Esophagus muscularis mucosa (tissue), 4 donors: ENCODE measurements around the gene WFDC5.

Source experiments
- EP300 ChIP-seq: sonication (generic); formaldehyde crosslinking; IDR thresholded peaks from one replicate; pipeline ENCODE4 v1.6.1; 2017; ENCODE audit warnings: antibody characterized with exemption
- POLR2A ChIP-seq: fragments of 450-650 bp; IDR thresholded peaks from one replicate; pipeline ENCODE4 v1.6.1; 2017; ENCODE audit warnings: antibody characterized with exemption, moderate library complexity, mild to moderate bottlenecking, low read depth
- POLR2AphosphoS5 ChIP-seq, 2 donors: sonication (generic); formaldehyde crosslinking; IDR thresholded peaks; one replicate each; pipeline ENCODE4 v1.6.1; 2017; ENCODE audit warnings: antibody characterized with exemption in 2 of 2
- TF ChIP-seq, protein P1 (sequence below), 3 experiments: fragments of 200-600 bp in 2 of 3; fragments of 450-650 bp in 1 of 3; sonication (generic) in 2 of 3; IDR thresholded peaks; one replicate each; pipeline ENCODE4 v1.5.1; 2017 to 2019; ENCODE audit warnings: antibody characterized with exemption in 3 of 3, mild to moderate bottlenecking in 2 of 3, moderate library complexity in 1 of 3

GRCh38 chr20:45060294-45060693 is 54.7 kb downstream of the WFDC5 start:
- TF ChIP-seq, protein P1, sequence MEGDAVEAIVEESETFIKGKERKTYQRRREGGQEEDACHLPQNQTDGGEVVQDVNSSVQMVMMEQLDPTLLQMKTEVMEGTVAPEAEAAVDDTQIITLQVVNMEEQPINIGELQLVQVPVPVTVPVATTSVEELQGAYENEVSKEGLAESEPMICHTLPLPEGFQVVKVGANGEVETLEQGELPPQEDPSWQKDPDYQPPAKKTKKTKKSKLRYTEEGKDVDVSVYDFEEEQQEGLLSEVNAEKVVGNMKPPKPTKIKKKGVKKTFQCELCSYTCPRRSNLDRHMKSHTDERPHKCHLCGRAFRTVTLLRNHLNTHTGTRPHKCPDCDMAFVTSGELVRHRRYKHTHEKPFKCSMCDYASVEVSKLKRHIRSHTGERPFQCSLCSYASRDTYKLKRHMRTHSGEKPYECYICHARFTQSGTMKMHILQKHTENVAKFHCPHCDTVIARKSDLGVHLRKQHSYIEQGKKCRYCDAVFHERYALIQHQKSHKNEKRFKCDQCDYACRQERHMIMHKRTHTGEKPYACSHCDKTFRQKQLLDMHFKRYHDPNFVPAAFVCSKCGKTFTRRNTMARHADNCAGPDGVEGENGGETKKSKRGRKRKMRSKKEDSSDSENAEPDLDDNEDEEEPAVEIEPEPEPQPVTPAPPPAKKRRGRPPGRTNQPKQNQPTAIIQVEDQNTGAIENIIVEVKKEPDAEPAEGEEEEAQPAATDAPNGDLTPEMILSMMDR (IDR thresholded peaks at IDR 0.05): no peak
- TF ChIP-seq POLR2AphosphoS5 (IDR thresholded peaks at IDR 0.05) (no peak), POLR2A (no peak), EP300 (no peak)
